SK-N-SH (cell line): Measurements from ENCODE around the gene DHRS12. TPM values are rescaled to one million over a fixed set of nuclear protein-coding genes. Genes with fewer than 3 reads are reported as not detected.

Source experiments
- CTCF ChIA-PET: fragments of 300-600, 350-600 bp; formaldehyde crosslinking; extraction: SDS; loops from one replicate; lab custom pipeline; 2021; lab: Yijun Ruan, JAX
- POLR2A ChIA-PET: fragments of 350-600 bp; sonication (Branson Sonifier 250); formaldehyde crosslinking; extraction: SDS; loops from one replicate; lab custom pipeline; 2020; ENCODE audit warnings: antibody characterized with exemption, inconsistent platforms; lab: Yijun Ruan, JAX
- DNase-seq: peaks from one replicate; pipeline ENCODE4 v3.0.0; 2012
- H2AFZ ChIP-seq: fragments of 200-600 bp; sonication (generic); 2 replicates; pipeline ENCODE4 v1.8.1; 2016; ENCODE audit warnings: antibody characterized with exemption, mild to moderate bottlenecking, low read depth
- H3F3A ChIP-seq: fragments of 200-600 bp; sonication (generic); replicated peaks from 2 replicates; pipeline ENCODE3; 2016; ENCODE audit warnings: antibody characterized with exemption, mild to moderate bottlenecking; ENCODE audit not compliant: insufficient read depth
- H3K27ac ChIP-seq, 2 experiments: fragments of 200-500 bp in 1 of 2; fragments of 200-600 bp in 1 of 2; sonication (Bioruptor generic) in 1 of 2; sonication (generic), shearing (Covaris generic) in 1 of 2; 2 replicates each; pipeline versions ENCODE4 v1.5.1 to v1.6.1; 2014 to 2016; ENCODE audit warnings: low read depth in 2 of 2, inconsistent platforms in 1 of 2, low read length in 1 of 2, mild to moderate bottlenecking in 1 of 2, mixed read lengths in 1 of 2
- H3K27me3 ChIP-seq: fragments of 200-600 bp; sonication (generic), shearing (Covaris generic); 2 replicates; pipeline ENCODE4 v1.6.1; 2016; ENCODE audit warnings: mixed run types; ENCODE audit not compliant: insufficient read depth
- H3K36me3 ChIP-seq, 2 experiments: fragments of 200-500 bp in 1 of 2; fragments of 200-600 bp in 1 of 2; sonication (Bioruptor generic) in 1 of 2; sonication (generic) in 1 of 2; replicated peaks in 1 of 2; 2 replicates each; pipeline versions ENCODE3 to v1.5.1; 2014 to 2016; ENCODE audit warnings: low read length in 1 of 2, mild to moderate bottlenecking in 1 of 2; ENCODE audit not compliant: insufficient read depth in 2 of 2, control insufficient read depth in 1 of 2
- H3K4me1 ChIP-seq, 2 experiments: fragments of 200-500 bp in 1 of 2; fragments of 200-600 bp in 1 of 2; sonication (Bioruptor generic) in 1 of 2; sonication (generic), shearing (Covaris generic) in 1 of 2; 2 replicates each; pipeline versions ENCODE4 v1.5.1 to v1.6.1; 2014 to 2016; ENCODE audit warnings: low read depth in 1 of 2, low read length in 1 of 2, mixed run types in 1 of 2; ENCODE audit not compliant: insufficient read depth in 2 of 2, control insufficient read depth in 1 of 2
- H3K4me2 ChIP-seq: fragments of 200-600 bp; sonication (generic), shearing (Covaris generic); 2 replicates; pipeline ENCODE4 v1.6.1; 2017; ENCODE audit warnings: mixed run types
- H3K4me3 ChIP-seq, 2 experiments: fragments of 200-500 bp in 1 of 2; fragments of 200-600 bp in 1 of 2; sonication (Bioruptor generic) in 1 of 2; sonication (generic), shearing (Covaris generic) in 1 of 2; 2 replicates each; pipeline versions ENCODE4 v1.5.1 to v1.8.1; 2014 to 2016; ENCODE audit warnings: low read depth in 2 of 2, inconsistent platforms in 1 of 2, low read length in 1 of 2, mild to moderate bottlenecking in 1 of 2, mixed read lengths in 1 of 2, moderate library complexity in 1 of 2
- H3K79me2 ChIP-seq: fragments of 200-600 bp; sonication (generic); 2 replicates; pipeline ENCODE4 v1.8.1; 2017; ENCODE audit warnings: mild to moderate bottlenecking; ENCODE audit not compliant: insufficient read depth
- H3K9ac ChIP-seq: fragments of 200-600 bp; sonication (generic); 2 replicates; pipeline ENCODE4 v1.6.1; 2017; ENCODE audit warnings: mixed run types
- H3K9me2 ChIP-seq: fragments of 200-600 bp; sonication (generic); 2 replicates; pipeline ENCODE4 v1.6.1; 2017; ENCODE audit warnings: mixed run types
- H3K9me3 ChIP-seq: fragments of 200-600 bp; sonication (generic); 2 replicates; pipeline ENCODE4 v1.6.1; 2017; ENCODE audit warnings: mixed run types, mild to moderate bottlenecking, moderate library complexity
- H4K20me1 ChIP-seq: fragments of 200-600 bp; sonication (generic); 2 replicates; pipeline ENCODE4 v1.6.1; 2017; ENCODE audit warnings: mild to moderate bottlenecking, mixed run types; ENCODE audit not compliant: insufficient read depth
- PBX3 ChIP-seq: IDR thresholded peaks from 2 replicates; pipeline ENCODE4; 2012
- WGBS: methylation state at CpG from one replicate; pipeline ENCODE4 v1.1.6; 2017; ENCODE audit warnings: low lambda C conversion rate; 5-methylcytosine and 5-hydroxymethylcytosine counted together
- polyA plus RNA-seq, 3 experiments: library from polyadenylated mRNA; depleted of rRNA; stranded (reverse); fragments of >200 nt; gene quantifications; 2 replicates each; pipeline ENCODE4 v1.2.3, GENCODE V29; 2012
- TF ChIP-seq, protein P1 (sequence below): IDR thresholded peaks from 2 replicates; pipeline ENCODE4 v1.6.1; 2012; ENCODE audit warnings: mild to moderate bottlenecking, low read depth, low read length, moderate library complexity
- TF ChIP-seq, protein P2 (sequence below): fragments of 150-350 bp; IDR thresholded peaks from 2 replicates; pipeline ENCODE4 v1.6.1; 2017; ENCODE audit warnings: antibody characterized with exemption, low read length, low read depth, borderline replicate concordance

DHRS12 gene
- polyA plus RNA-seq, 1 of the 3 experiments (the other 2 are of a cell fraction) = 9.6 TPM

DNA sequence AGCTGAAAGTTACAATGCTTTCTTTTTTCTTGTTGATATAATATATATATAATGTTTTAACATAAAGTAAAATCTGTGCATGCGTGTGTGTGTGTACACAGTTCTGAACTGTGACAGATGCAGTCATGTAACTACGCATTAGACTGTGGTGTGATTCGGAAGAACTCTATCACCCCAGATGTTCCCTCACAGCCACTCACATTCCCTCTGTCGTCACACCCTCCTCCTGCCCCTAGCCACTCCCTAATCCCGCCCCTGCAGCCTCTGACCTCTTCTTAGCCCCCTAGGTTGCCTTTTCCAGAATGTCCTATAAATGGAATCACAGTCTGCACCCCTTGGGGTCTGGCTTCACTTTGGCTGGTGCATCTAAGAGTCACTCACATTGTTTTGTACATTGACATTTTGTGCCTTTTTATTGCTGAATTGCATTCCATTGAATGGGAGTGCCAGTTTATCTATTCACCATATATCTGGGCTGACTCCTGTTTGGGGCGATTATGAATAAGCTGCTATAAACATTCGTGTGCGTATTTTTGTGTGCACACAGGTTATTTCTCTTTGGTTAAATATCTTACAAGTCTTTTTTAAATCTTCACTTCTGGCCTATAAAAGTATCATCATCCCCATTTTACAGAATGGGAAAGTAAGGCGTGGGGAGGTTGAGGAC lies 20.4 kb downstream of the DHRS12 start:
- 93% methylated on average over 9 of the region's 9 CpGs for WGBS
- CTCF ChIA-PET = interaction anchor here (1.2 to 1.5 kb wide), 2 partner anchors 31 to 350 kb away, joined by 3 to 4 read pairs; no protein-coding TSS in a partner anchor

More for the DNA sequence above, 20.4 kb downstream of the DHRS12 start:
- H3K9me2 ChIP-seq = no peaks in the 10 kb centered on the region
- no peaks in the 10 kb centered on the region for H3K36me3 ChIP-seq
- H2AFZ ChIP-seq = no peak overlapping the region
- POLR2A ChIA-PET = no interaction called here
- H4K20me1 ChIP-seq = no peaks in the 10 kb centered on the region
- no peaks in the 10 kb centered on the region for H3K9me3 ChIP-seq
- no peak overlapping the region for H3K4me2 ChIP-seq
- no peaks in the 10 kb centered on the region for H3K27me3 ChIP-seq
- peak overlapping the region in 1 of 2 experiments; percentile 22; a peak in 1 of 4 replicates for H3K27ac ChIP-seq
- no peak overlapping the region for H3K9ac ChIP-seq
- TF ChIP-seq, protein P1, sequence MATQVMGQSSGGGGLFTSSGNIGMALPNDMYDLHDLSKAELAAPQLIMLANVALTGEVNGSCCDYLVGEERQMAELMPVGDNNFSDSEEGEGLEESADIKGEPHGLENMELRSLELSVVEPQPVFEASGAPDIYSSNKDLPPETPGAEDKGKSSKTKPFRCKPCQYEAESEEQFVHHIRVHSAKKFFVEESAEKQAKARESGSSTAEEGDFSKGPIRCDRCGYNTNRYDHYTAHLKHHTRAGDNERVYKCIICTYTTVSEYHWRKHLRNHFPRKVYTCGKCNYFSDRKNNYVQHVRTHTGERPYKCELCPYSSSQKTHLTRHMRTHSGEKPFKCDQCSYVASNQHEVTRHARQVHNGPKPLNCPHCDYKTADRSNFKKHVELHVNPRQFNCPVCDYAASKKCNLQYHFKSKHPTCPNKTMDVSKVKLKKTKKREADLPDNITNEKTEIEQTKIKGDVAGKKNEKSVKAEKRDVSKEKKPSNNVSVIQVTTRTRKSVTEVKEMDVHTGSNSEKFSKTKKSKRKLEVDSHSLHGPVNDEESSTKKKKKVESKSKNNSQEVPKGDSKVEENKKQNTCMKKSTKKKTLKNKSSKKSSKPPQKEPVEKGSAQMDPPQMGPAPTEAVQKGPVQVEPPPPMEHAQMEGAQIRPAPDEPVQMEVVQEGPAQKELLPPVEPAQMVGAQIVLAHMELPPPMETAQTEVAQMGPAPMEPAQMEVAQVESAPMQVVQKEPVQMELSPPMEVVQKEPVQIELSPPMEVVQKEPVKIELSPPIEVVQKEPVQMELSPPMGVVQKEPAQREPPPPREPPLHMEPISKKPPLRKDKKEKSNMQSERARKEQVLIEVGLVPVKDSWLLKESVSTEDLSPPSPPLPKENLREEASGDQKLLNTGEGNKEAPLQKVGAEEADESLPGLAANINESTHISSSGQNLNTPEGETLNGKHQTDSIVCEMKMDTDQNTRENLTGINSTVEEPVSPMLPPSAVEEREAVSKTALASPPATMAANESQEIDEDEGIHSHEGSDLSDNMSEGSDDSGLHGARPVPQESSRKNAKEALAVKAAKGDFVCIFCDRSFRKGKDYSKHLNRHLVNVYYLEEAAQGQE = no peak
- TF ChIP-seq PBX3 = no peak
- TF ChIP-seq, protein P2, sequence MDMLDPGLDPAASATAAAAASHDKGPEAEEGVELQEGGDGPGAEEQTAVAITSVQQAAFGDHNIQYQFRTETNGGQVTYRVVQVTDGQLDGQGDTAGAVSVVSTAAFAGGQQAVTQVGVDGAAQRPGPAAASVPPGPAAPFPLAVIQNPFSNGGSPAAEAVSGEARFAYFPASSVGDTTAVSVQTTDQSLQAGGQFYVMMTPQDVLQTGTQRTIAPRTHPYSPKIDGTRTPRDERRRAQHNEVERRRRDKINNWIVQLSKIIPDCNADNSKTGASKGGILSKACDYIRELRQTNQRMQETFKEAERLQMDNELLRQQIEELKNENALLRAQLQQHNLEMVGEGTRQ = no peak
- DNase-seq = no peak
- peaks cover 20 to 56% of the 10 kb centered on the region in 2 experiments for H3K4me1 ChIP-seq
- no peaks in the 10 kb centered on the region for H3K79me2 ChIP-seq
- H3K4me3 ChIP-seq = no peak overlapping the region
- no peaks in the 10 kb centered on the region for H3F3A ChIP-seq
